Transverse colon (tissue), 4 donors: ENCODE measurements around the gene CHTF18.

ENCODE experiments used
- EP300 ChIP-seq: sonication (generic); formaldehyde crosslinking; IDR thresholded peaks from one replicate; pipeline ENCODE4 v1.6.1; 2017; ENCODE audit warnings: antibody characterized with exemption, low read depth
- POLR2A ChIP-seq: fragments of 450-650 bp; IDR thresholded peaks from one replicate; pipeline ENCODE4 v1.6.1; 2016; ENCODE audit warnings: antibody characterized with exemption, mild to moderate bottlenecking, moderate library complexity
- POLR2AphosphoS5 ChIP-seq, 3 donors: sonication (generic); formaldehyde crosslinking; IDR thresholded peaks; one replicate each; pipeline ENCODE4 v1.6.1; 2016; ENCODE audit warnings: antibody characterized with exemption in 3 of 3
- TF ChIP-seq, protein P1 (sequence below), 5 experiments: fragments of 200-600 bp in 3 of 5; fragments of 450-650 bp in 2 of 5; sonication (generic) in 3 of 5; IDR thresholded peaks; 1 replicate in 2 of 5; 2 replicates in 3 of 5; pipeline ENCODE4 v1.5.1; 2016 to 2017; ENCODE audit warnings: antibody characterized with exemption in 5 of 5, inconsistent platforms in 3 of 5, mild to moderate bottlenecking in 2 of 5, moderate library complexity in 1 of 5

GRCh38 chr16:746637-747036 is 41.8 kb upstream of the CHTF18 start:
- TF ChIP-seq POLR2AphosphoS5 (IDR thresholded peaks at IDR 0.05), result no peak
- TF ChIP-seq, protein P1, sequence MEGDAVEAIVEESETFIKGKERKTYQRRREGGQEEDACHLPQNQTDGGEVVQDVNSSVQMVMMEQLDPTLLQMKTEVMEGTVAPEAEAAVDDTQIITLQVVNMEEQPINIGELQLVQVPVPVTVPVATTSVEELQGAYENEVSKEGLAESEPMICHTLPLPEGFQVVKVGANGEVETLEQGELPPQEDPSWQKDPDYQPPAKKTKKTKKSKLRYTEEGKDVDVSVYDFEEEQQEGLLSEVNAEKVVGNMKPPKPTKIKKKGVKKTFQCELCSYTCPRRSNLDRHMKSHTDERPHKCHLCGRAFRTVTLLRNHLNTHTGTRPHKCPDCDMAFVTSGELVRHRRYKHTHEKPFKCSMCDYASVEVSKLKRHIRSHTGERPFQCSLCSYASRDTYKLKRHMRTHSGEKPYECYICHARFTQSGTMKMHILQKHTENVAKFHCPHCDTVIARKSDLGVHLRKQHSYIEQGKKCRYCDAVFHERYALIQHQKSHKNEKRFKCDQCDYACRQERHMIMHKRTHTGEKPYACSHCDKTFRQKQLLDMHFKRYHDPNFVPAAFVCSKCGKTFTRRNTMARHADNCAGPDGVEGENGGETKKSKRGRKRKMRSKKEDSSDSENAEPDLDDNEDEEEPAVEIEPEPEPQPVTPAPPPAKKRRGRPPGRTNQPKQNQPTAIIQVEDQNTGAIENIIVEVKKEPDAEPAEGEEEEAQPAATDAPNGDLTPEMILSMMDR (IDR thresholded peaks at IDR 0.05), result no peak
- no peak for TF ChIP-seq POLR2A
- no peak for TF ChIP-seq EP300
